Lower leg skin (tissue), 4 donors: ENCODE results near the gene EPHA3. TPM values are rescaled to one million over a fixed set of nuclear protein-coding genes. Genes with fewer than 3 reads are reported as not detected.

Experiments
- DNase-seq, 2 donors: peaks; one replicate each; pipeline ENCODE4 v3.0.0-alpha.2; 2019; ENCODE audit warnings: low spot score in 2 of 2
- H3K4me3 ChIP-seq: fragments of 200-600 bp; sonication (generic); 2 replicates; pipeline ENCODE4 v1.5.1; 2017; ENCODE audit warnings: mild to moderate bottlenecking, low read depth; ENCODE audit not compliant: poor library complexity, severe bottlenecking
- CTCF ChIP-seq, 3 donors: fragments of 450-650 bp; IDR thresholded peaks; one replicate each; pipeline ENCODE4 v1.5.1; 2016; ENCODE audit warnings: antibody characterized with exemption in 3 of 3, mild to moderate bottlenecking in 3 of 3, moderate library complexity in 2 of 3
- POLR2A ChIP-seq, 2 donors: fragments of 450-650 bp; IDR thresholded peaks; one replicate each; pipeline ENCODE4 v1.6.1; 2016 to 2017; ENCODE audit warnings: antibody characterized with exemption in 2 of 2, mild to moderate bottlenecking in 1 of 2, moderate library complexity in 1 of 2
- WGBS, 2 donors: methylation state at CpG; one replicate each; pipeline ENCODE4 v1.1.5; 2018; 5-methylcytosine and 5-hydroxymethylcytosine counted together
- intact Hi-C: fragments of 100-400 bp; cut with DNase I; formaldehyde crosslinking; loops from one replicate; pipeline ENCODE4 v1.15.0; 2023; ENCODE audit warnings: low total_unique reads
- total RNA-seq, 4 donors: library from RNA; depleted of rRNA; stranded (reverse); fragments of >200 nt; gene quantifications; one replicate each; pipeline ENCODE4 v1.1.0, GENCODE V29; 2016

EPHA3 gene
- total RNA-seq, 4 donors from 2014 or later = 0.30 to 2.8 (median 1.0) TPM

GRCh38 chr3:89449086-89449485 is 341.7 kb downstream of the EPHA3 start:
- 92 to 93% methylated on average over 4 of the region's 4 CpGs for WGBS, 2 donors

GRCh38 chr3:89452066-89452465 is 344.6 kb downstream of the EPHA3 start:
- no peak for DNase-seq
- WGBS, 2 donors = 60 to 67% methylated on average over 2 of the region's 2 CpGs
- TF ChIP-seq CTCF (IDR thresholded peaks at IDR 0.05) = no peak
- H3K4me3 ChIP-seq = no peak overlapping the region
- intact Hi-C loops = no loop called here

More at GRCh38 chr3:89449086-89449485, 341.7 kb downstream of the EPHA3 start:
- intact Hi-C loops = no loop called here
- no peak overlapping the region for H3K4me3 ChIP-seq
- no peak for DNase-seq
- no peak for TF ChIP-seq POLR2A (IDR thresholded peaks at IDR 0.05)
- no peak for TF ChIP-seq CTCF (IDR thresholded peaks at IDR 0.05)

GRCh38 chr3:89455240-89455639 is 347.8 kb downstream of the EPHA3 start:
- WGBS, 2 donors = 72 to 75% methylated on average over 2 of the region's 2 CpGs
- H3K4me3 ChIP-seq = no peak overlapping the region
- DNase-seq = no peak
- no peak for TF ChIP-seq POLR2A (IDR thresholded peaks at IDR 0.05)
- no peak for TF ChIP-seq CTCF (IDR thresholded peaks at IDR 0.05)
- intact Hi-C loops = no loop called here

- WGBS, 2 donors = 26 to 36% methylated on average over 4 of the region's 4 CpGs
- TF ChIP-seq CTCF (IDR thresholded peaks at IDR 0.05) = no peak
- no peak for DNase-seq
- H3K4me3 ChIP-seq = no peak overlapping the region
- intact Hi-C loops = no loop called here
Measured at GRCh38 chr3:89467898-89468363, 360.5 kb downstream of the EPHA3 start.

- 75 to 79% methylated on average over 4 of the region's 4 CpGs for WGBS, 2 donors
- no peak for TF ChIP-seq POLR2A (IDR thresholded peaks at IDR 0.05)
- TF ChIP-seq CTCF (IDR thresholded peaks at IDR 0.05) = no peak
- intact Hi-C loops = no loop called here
- no peak overlapping the region for H3K4me3 ChIP-seq
- DNase-seq = no peak
Measured at GRCh38 chr3:89472101-89472500, 364.7 kb downstream of the EPHA3 start.
